Activated T-cell treated with anti-CD3 and anti-CD28 coated beads, Interleukin-2, amount 50 U/mL, for 24 hours (primary cell): ENCODE measurements around the gene PADI6.
"Not testable (repeated sequence)": the region's sequence is repeated elsewhere in the genome, so short reads cannot be mapped to it uniquely, and the experiment has no call there.

Experiments
- DNase-seq: peaks from one replicate; pipeline ENCODE4 v3.0.0-alpha.2; 2020
- H3K27ac Mint-ChIP-seq: 2 replicates; pipeline ENCODE4 v1.8.0; 2020; ENCODE audit warnings: mild to moderate bottlenecking, mixed read lengths
- H3K27me3 Mint-ChIP-seq: 2 replicates; pipeline ENCODE4 v1.8.0; 2020; ENCODE audit warnings: mixed read lengths
- H3K36me3 Mint-ChIP-seq: 2 replicates; pipeline ENCODE4 v1.8.0; 2020; ENCODE audit warnings: low read depth, mixed read lengths
- H3K4me1 Mint-ChIP-seq: 2 replicates; pipeline ENCODE4 v1.8.0; 2020; ENCODE audit warnings: low read depth, mixed read lengths
- H3K4me3 Mint-ChIP-seq: 2 replicates; pipeline ENCODE4 v1.8.0; 2020; ENCODE audit warnings: mild to moderate bottlenecking, moderate library complexity, mixed read lengths
- H3K9me3 Mint-ChIP-seq: 2 replicates; pipeline ENCODE4 v1.8.0; 2020; ENCODE audit warnings: mixed read lengths

Gene PADI6

GRCh38 chr1:17404820-17405219 is 32.8 kb downstream of the PADI6 start:
- DNase-seq = no peak
- H3K4me1 Mint-ChIP-seq = no peaks in the 10 kb centered on the region
- H3K27ac Mint-ChIP-seq = no peak overlapping the region
- no peaks in the 10 kb centered on the region for H3K27me3 Mint-ChIP-seq
- no peaks in the 10 kb centered on the region for H3K9me3 Mint-ChIP-seq
- H3K36me3 Mint-ChIP-seq = peaks cover 39% of the 10 kb centered on the region
- no peak overlapping the region for H3K4me3 Mint-ChIP-seq

GRCh38 chr1:17405898-17406759 is 34.1 kb downstream of the PADI6 start:
- no peaks in the 10 kb centered on the region for H3K9me3 Mint-ChIP-seq
- DNase-seq = peak; percentile 58
- no peaks in the 10 kb centered on the region for H3K4me1 Mint-ChIP-seq
- H3K27me3 Mint-ChIP-seq = no peaks in the 10 kb centered on the region
- H3K36me3 Mint-ChIP-seq = peaks cover 52% of the 10 kb centered on the region
- H3K4me3 Mint-ChIP-seq = no peak overlapping the region
- H3K27ac Mint-ChIP-seq = no peak overlapping the region

GRCh38 chr1:17406760-17407475 is 34.9 kb downstream of the PADI6 start:
- not testable (repeated sequence) for DNase-seq, H3K27ac Mint-ChIP-seq, H3K9me3 Mint-ChIP-seq, H3K27me3 Mint-ChIP-seq, H3K4me1 Mint-ChIP-seq, H3K4me3 Mint-ChIP-seq
- H3K36me3 Mint-ChIP-seq = peaks cover 60% of the 10 kb centered on the region

GRCh38 chr1:17407786-17408514 is 36.0 kb downstream of the PADI6 start:
- H3K36me3 Mint-ChIP-seq = peaks cover 70% of the 10 kb centered on the region
- not testable (repeated sequence) for DNase-seq, H3K27me3 Mint-ChIP-seq, H3K9me3 Mint-ChIP-seq, H3K4me3 Mint-ChIP-seq, H3K4me1 Mint-ChIP-seq, H3K27ac Mint-ChIP-seq

GRCh38 chr1:17409391-17409811 is 37.4 kb downstream of the PADI6 start:
- H3K27ac Mint-ChIP-seq = peak overlapping the region; percentile 40
- no peak overlapping the region for H3K4me3 Mint-ChIP-seq
- H3K27me3 Mint-ChIP-seq = no peaks in the 10 kb centered on the region
- no peak for DNase-seq
- H3K4me1 Mint-ChIP-seq = no peaks in the 10 kb centered on the region
- no peaks in the 10 kb centered on the region for H3K9me3 Mint-ChIP-seq
- peaks cover 85% of the 10 kb centered on the region for H3K36me3 Mint-ChIP-seq

GRCh38 chr1:17412093-17412870 is 40.3 kb downstream of the PADI6 start:
- Mint-ChIP-seq H3K4me1 (no peaks in the 10 kb centered on the region), H3K9me3 (no peaks in the 10 kb centered on the region), H3K4me3 (no peak overlapping the region), H3K27ac (no peak overlapping the region), H3K27me3 (no peaks in the 10 kb centered on the region), H3K36me3 (peaks cover 100% of the 10 kb centered on the region)
- DNase-seq = no peak

GRCh38 chr1:17414022-17414421 is 42.0 kb downstream of the PADI6 start:
- no peaks in the 10 kb centered on the region for H3K27me3 Mint-ChIP-seq
- H3K4me3 Mint-ChIP-seq = no peak overlapping the region
- H3K36me3 Mint-ChIP-seq = peaks cover 100% of the 10 kb centered on the region
- DNase-seq = no peak
- no peaks in the 10 kb centered on the region for H3K9me3 Mint-ChIP-seq
- no peaks in the 10 kb centered on the region for H3K4me1 Mint-ChIP-seq
- peak overlapping the region; percentile 22 for H3K27ac Mint-ChIP-seq

GRCh38 chr1:17416389-17416788 is 44.4 kb downstream of the PADI6 start:
- Mint-ChIP-seq H3K4me3 (no peak overlapping the region), H3K9me3 (no peaks in the 10 kb centered on the region), H3K4me1 (peaks cover 7% of the 10 kb centered on the region), H3K36me3 (peaks cover 100% of the 10 kb centered on the region), H3K27me3 (no peaks in the 10 kb centered on the region), H3K27ac (peak overlapping the region; percentile 34)
- DNase-seq = no peak

- H3K4me3 Mint-ChIP-seq = no peak overlapping the region
- H3K36me3 Mint-ChIP-seq = peaks cover 100% of the 10 kb centered on the region
- H3K9me3 Mint-ChIP-seq = no peaks in the 10 kb centered on the region
- DNase-seq = peak; percentile 81
- H3K27ac Mint-ChIP-seq = peak overlapping the region; percentile 45
- H3K27me3 Mint-ChIP-seq = no peaks in the 10 kb centered on the region
- H3K4me1 Mint-ChIP-seq = peaks cover 10% of the 10 kb centered on the region
Measured at GRCh38 chr1:17419626-17420328, 47.8 kb downstream of the PADI6 start.

- peaks cover 100% of the 10 kb centered on the region for H3K36me3 Mint-ChIP-seq
- no peak overlapping the region for H3K4me3 Mint-ChIP-seq
- no peaks in the 10 kb centered on the region for H3K27me3 Mint-ChIP-seq
- H3K27ac Mint-ChIP-seq = no peak overlapping the region
- no peaks in the 10 kb centered on the region for H3K9me3 Mint-ChIP-seq
- no peak for DNase-seq
- H3K4me1 Mint-ChIP-seq = peaks cover 10% of the 10 kb centered on the region
Measured at GRCh38 chr1:17420391-17420918, 48.5 kb downstream of the PADI6 start.

- H3K27ac Mint-ChIP-seq = peak overlapping the region; percentile 76
- no peaks in the 10 kb centered on the region for H3K27me3 Mint-ChIP-seq
- peaks cover 100% of the 10 kb centered on the region for H3K36me3 Mint-ChIP-seq
Measured at GRCh38 chr1:17422461-17422860, 50.5 kb downstream of the PADI6 start.

GRCh38 chr1:17423781-17424245 is 51.8 kb downstream of the PADI6 start:
- H3K4me3 Mint-ChIP-seq = no peak overlapping the region
- H3K9me3 Mint-ChIP-seq = no peaks in the 10 kb centered on the region
- no peaks in the 10 kb centered on the region for H3K27me3 Mint-ChIP-seq
- DNase-seq = no peak
- peaks cover 99% of the 10 kb centered on the region for H3K36me3 Mint-ChIP-seq
- peaks cover 13% of the 10 kb centered on the region for H3K4me1 Mint-ChIP-seq
- H3K27ac Mint-ChIP-seq = peak overlapping the region; percentile 58

More at GRCh38 chr1:17422461-17422860, 50.5 kb downstream of the PADI6 start:
- H3K4me3 Mint-ChIP-seq = no peak overlapping the region
- no peaks in the 10 kb centered on the region for H3K9me3 Mint-ChIP-seq
- peaks cover 12% of the 10 kb centered on the region for H3K4me1 Mint-ChIP-seq
- DNase-seq = no peak

- H3K27ac Mint-ChIP-seq = peak overlapping the region; percentile 55
- no peak for DNase-seq
- no peak overlapping the region for H3K4me3 Mint-ChIP-seq
- H3K9me3 Mint-ChIP-seq = no peaks in the 10 kb centered on the region
- peaks cover 19% of the 10 kb centered on the region for H3K4me1 Mint-ChIP-seq
- H3K27me3 Mint-ChIP-seq = no peaks in the 10 kb centered on the region
- H3K36me3 Mint-ChIP-seq = peaks cover 92% of the 10 kb centered on the region
Measured at GRCh38 chr1:17425806-17426600, 54.0 kb downstream of the PADI6 start.
